ENCODE data around the gene KATNB1.
"Not testable (repeated sequence)": the region's sequence is repeated elsewhere in the genome, so short reads cannot be mapped to it uniquely, and the experiment has no call there.

KATNB1 gene

DNA sequence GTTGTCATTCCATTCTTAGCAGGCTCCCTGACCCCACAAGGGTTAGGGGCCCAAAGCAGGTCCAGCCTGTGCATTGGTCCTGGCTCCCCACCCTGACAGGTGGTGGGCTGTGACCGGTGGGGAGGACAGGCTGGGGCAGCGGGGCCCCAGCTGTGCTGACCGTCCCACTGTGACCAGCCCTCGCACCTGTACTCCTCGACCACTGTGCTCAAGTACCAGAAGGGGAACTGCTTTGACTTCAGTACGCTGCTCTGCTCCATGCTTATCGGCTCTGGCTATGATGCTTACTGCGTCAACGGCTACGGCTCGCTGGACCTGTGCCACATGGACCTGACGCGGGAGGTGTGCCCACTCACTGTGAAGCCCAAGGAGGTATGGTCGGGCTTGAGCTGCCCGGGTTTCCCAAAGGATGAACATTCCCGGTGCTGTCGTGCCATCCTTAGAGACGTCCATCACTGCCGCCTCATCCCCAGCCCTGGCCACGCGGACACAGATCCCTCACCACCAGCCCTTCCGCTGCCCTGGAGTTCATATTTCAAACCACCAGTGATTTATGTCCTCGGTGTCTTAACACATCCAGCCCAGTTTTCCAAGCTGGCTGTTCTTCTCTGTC lies 33.7 kb upstream of the KATNB1 start:
- no peak for DNase-seq

GRCh38 chr16:57703416-57704010 lies 32.1 kb upstream of the KATNB1 start:
- no peak for DNase-seq

GRCh38 chr16:57704011-57704904 lies 31.3 kb upstream of the KATNB1 start:
- DNase-seq = no peak

DNA sequence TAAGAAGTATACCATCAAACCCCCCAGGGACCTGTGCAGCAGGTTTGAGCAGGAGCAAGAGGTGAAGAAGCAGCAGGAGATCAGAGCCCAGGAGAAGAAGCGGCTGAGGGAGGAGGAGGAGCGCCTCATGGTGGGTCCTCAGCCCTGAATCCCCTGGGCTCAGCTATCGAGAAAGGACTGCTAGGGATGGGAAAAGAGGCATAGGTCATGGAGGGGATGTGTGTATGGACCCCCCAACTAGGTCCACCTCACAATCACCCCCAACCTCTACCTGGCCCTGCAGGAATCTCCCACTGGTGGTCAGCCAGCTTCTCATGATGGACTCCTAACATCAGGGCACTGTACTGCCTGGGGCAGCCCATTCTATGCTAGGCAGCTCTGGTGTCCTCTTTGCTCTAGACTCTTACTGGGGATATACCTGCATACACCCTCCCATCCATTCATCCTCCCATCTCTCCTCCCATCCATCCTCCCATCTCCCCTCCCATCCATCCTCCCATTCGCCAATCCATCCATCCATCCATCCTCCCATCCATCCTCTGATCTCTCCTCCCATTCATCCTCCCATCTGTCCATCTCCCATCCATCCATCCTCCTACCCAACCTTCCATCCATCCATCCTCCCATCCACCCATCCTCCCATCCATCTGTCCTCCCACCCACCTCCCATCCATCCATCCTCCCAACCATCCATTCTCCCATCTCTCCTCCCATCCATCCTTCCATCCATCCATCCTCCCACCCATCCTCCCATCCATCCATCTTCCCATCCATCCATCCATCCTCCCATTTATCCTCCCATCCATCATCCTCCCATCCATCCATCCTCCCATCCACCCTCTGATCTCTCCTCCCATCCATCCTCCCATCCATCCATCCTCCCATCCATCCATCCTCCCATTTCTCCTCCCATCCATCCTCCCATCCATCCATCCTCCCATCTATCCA lies 30.4 kb upstream of the KATNB1 start:
- DNase-seq = no peak

- DNase-seq = no peak
These were observed 28.9 kb upstream of the KATNB1 start for GRCh38 chr16:57706717-57707116.

GRCh38 chr16:57707331-57707730 lies 28.2 kb upstream of the KATNB1 start:
- DNase-seq = no peak

DNA sequence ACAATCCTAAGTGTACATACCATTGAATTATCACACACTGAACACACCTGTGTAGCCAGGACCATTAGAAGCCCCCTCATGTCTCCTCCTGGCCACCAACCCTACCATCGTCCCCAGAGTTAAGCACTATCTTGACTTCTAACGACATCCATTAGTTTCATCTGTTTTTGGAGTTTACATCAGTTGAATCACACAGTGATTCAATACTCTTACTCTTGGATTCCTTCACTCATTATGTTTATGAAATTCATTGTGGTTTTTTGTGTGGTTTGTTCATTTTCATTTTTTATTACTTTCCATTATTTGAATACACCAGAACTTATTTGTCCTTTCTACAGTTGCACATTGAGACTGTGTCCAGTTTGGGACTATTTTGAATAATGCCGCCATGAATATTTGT lies 27.4 kb upstream of the KATNB1 start:
- no peak for DNase-seq

DNA sequence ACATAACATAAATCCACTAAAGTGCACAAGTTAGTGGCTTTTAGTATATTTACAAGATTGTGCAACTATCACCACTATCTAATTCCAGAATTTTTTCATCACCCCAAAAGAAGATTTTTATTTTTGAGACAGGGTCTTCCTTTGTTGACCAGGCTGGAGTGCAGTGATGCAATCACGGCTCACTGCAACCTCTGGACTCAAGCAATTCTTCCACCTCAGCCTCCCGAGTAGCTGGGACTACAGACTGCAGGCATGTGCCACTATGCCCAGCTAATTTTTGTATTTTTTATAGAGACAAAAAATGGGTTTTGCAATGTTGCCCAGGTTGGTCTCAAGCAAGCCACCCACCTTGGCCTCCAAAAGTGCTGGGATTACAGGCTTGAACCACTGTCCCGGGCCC lies 25.9 kb upstream of the KATNB1 start:
- DNase-seq = no peak

DNA sequence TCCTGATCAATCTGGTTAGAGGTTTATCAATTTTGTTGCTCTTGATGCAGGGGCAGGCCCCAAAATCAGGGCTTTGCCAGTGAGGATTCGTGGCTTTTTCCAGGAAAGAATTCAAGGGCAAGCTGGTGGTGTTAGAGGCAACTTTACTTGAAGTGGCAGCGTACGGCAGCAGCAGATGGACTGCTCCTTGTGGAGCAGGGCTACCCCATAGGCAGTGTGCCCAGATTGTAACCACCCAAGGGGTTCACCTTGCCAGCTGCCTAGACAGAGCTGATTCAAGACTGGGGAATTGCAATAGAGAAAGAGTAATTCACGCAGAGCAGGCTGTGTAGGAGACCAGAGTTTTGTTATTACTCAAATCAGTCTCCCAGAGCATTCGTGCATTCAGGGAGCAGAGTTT lies 24.2 kb upstream of the KATNB1 start:
- DNase-seq = no peak

- no peak for DNase-seq
These were observed 23.6 kb upstream of the KATNB1 start for GRCh38 chr16:57711993-57712392.

DNA sequence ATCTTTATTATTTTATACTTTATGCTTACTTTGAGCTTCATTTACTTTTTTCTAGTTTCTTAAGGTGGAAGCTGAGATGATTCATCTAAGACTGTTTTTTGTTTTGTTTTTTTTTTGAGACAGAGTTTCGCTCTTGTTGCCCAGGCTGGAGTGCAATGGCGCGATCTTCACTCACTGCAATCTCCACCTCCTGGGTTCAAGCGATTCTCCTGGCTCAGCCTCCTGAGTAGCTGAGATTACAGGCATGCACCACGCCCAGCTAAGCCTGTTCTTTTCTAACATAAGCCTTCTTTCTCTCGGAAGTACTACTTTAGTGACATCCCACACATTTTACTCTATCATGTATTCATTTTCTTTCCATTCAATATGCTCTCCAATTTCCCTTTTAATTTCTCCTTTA lies 23.0 kb upstream of the KATNB1 start:
- DNase-seq = not testable (repeated sequence)

DNA sequence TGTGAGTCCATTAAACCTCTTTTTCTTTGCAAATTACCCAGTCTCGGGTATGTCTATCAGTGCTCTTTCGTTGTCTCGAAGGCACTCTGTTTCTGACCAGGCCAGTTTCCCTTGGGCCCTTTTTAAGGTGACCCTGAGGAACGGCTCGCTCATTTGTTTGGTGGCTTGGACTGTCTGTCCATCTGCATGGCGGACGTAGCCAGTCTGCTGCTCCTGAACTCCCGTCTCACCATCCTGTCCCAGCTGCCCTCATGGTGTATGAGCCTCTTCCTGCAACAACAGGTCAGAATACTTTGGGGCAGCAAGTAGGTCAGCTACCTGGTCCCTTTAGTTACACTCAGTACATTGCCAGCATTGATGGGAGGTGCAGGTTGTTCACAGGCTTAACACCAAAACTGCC lies 22.0 kb upstream of the KATNB1 start:
- DNase-seq = no peak

DNA sequence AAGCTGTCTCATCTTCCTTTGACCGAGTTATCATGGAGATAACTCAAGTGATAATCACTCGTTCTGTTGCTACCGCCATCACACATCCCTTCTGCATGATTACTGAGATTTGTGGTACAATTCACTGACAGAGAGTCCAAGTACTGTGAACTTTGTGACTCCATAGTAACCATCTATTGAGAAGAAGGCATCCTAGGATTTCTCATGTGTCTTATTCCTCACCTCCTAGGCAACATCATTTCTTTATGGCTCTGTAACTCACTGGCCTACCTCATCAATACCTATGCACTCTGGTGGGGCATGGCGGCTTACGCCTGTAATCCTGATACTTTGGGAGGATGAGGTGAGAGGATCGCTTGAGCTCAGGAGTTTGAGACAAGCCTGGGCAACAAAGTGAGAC lies 21.5 kb upstream of the KATNB1 start:
- no peak for DNase-seq

DNA sequence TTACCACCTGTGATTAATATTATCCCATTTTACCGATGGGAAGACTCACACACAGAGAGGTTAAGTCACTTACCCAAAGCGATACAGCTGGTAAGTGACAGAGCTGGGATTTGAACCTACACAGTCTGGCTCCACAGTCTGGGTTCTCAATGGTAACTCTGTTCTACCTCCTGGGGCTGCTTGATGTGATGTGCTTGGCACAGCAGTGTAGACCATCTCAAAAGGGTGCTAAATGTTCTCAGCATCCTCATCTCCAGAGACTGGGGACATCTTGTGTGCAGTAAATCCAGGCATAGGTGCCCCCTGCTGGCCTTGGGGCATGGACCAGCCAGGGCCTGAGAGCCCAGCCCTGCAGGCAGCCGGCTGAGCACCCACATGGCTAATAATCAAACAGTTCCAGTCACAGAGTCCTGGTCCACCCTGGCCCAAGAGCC lies 15.4 kb upstream of the KATNB1 start:
- DNase-seq = peak; percentile 76

DNA sequence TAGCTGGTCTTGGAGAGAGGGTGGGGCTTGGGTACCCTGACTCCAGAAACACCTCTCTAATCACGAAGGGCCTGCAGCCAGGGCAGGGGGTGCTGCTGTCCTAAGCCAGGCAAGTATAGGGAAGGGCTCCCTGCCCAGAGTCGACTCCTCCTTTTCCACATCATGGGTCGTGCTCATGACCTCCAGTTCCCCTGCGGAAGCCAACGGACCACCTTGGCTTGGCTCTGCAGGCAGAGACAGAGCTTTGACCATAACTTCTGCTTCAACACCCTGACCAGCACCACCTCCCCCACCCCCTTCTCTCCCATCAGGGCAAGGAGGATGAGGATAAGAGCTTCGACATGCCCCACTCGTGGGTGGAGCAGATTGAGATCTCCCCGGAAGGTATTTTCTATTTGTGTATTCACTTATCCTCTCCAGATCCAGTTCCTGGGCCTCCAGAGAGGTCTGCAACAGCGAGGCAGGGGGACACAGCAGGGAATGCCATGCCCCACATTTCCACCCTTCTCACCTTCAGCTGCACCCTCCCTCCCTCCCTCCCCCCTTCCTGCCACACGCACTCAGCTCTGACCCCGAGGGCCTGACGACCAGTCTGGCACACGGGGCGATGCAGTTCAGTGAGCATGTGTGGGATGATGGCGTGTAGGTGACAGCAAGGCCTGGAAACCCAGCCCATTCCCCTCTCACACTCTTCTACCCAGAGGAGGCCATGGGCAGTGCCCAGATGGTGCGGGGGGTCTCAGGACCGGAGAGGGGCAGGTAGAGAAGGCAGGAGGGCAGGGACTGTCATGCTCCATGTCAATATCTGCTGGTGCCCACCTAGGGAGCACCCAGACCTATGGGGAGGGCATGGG lies 14.0 kb upstream of the KATNB1 start:
- no peak for DNase-seq

- DNase-seq = no peak
These were observed 13.4 kb upstream of the KATNB1 start for GRCh38 chr16:57722210-57722499.

- DNase-seq = no peak
These were observed 12.9 kb upstream of the KATNB1 start for GRCh38 chr16:57722651-57723050.

DNA sequence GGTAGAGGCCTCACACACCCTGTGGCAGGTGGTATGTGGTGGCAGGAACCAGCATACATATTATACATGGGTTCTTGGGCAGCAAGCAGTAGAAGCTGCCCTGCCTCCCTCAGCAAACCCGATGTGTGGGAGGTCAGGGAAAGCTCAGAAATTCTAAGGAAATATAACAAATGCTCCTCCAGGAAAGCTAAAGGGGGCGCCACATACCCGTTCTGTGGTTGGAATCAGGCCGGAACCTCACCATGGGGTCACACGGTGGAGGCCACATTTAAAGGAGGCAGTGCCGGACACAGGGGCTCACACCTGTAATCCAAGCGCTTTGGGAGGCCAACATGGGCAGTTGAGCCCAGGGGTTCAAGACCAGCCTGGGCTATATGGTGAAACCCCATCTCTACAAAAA lies 12.4 kb upstream of the KATNB1 start:
- no peak for DNase-seq

DNA sequence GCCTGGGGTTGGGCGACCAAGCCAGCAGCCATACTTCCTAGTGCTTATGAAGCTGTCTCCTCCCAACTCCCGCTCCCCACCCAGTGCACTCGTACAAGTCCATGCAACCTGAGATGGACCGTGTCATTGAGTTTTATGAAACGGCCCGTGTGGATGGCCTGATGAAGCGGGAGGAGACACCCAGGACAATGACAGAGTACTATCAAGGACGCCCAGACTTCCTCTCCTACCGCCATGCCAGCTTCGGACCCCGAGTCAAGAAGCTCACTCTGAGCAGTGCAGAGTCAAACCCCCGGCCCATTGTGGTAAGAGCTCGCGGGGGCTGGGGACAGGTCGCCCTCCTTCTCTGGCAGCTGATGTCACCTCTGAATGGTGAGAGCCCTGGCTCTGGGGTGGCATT lies 11.0 kb upstream of the KATNB1 start:
- no peak for DNase-seq

DNA sequence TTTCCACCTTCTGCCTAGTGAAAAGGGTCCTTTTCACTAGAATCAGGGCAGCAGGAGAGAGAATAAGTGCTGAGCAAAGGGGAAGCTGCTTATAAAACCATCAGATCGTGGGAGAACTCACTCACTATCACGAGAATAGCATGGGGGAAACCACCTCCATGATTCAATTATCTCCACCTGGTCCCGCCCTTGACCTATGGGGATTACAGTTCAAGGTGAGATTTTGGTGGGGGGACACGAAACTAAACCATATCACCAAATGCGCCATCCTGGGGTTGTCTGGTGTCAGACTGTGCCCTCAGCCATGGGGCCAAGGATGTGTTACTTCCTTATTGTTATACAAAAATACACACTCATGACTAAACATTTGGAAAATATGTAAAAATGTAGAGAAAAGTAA lies 10.4 kb upstream of the KATNB1 start:
- no peak for DNase-seq

- DNase-seq = no peak
These were observed 10.0 kb upstream of the KATNB1 start for GRCh38 chr16:57725554-57725953.

DNA sequence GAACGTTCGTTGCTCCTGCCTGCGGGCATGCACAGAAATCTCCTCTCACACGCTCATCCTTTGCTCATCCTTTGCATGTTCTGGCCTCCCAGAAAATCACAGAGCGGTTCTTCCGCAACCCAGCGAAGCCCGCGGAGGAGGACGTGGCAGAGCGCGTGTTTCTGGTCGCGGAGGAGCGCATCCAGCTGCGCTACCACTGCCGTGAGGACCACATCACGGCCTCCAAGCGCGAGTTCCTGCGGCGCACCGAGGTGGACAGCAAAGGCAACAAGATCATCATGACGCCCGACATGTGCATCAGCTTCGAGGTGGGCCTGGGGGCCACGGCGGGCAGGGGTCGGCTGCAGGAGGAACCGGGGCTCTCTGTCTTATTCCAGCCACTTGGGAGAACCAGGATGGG lies 9.6 kb upstream of the KATNB1 start:
- DNase-seq = no peak

Measured in activated CD8-positive, alpha-beta memory T cell treated with anti-CD3 and anti-CD28 coated beads for 24 hours (primary cell).